ENCODE data around the gene ECE1.

GRCh38 chr1:21258331-21259134, 31.7 kb downstream of the ECE1 start:
- TF ChIP-seq, protein P1, sequence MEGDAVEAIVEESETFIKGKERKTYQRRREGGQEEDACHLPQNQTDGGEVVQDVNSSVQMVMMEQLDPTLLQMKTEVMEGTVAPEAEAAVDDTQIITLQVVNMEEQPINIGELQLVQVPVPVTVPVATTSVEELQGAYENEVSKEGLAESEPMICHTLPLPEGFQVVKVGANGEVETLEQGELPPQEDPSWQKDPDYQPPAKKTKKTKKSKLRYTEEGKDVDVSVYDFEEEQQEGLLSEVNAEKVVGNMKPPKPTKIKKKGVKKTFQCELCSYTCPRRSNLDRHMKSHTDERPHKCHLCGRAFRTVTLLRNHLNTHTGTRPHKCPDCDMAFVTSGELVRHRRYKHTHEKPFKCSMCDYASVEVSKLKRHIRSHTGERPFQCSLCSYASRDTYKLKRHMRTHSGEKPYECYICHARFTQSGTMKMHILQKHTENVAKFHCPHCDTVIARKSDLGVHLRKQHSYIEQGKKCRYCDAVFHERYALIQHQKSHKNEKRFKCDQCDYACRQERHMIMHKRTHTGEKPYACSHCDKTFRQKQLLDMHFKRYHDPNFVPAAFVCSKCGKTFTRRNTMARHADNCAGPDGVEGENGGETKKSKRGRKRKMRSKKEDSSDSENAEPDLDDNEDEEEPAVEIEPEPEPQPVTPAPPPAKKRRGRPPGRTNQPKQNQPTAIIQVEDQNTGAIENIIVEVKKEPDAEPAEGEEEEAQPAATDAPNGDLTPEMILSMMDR (IDR thresholded peaks at IDR 0.05 in 8 of 11, conservative IDR thresholded peaks at IDR 0.05 in 3 of 11): no peak
- no peak for TF ChIP-seq POLR2A (IDR thresholded peaks at IDR 0.05)

Data from spleen (tissue), 7 donors.